ENCODE results near the gene SLC2A8. TPM values are rescaled to one million over a fixed set of nuclear protein-coding genes. Genes with fewer than 3 reads are reported as not detected.

The SLC2A8 gene
- total RNA-seq, 1 experiment from 2014 or later = 37.4 TPM

- Mint-ChIP-seq H3K27me3 (ENCODE audit: low read depth) (no peaks in the 10 kb centered on the region), H3K4me1 (peaks cover 27% of the 10 kb centered on the region), H3K4me3 (no peak overlapping the region), H3K9me3 (no peaks in the 10 kb centered on the region), H3K27ac (peak overlapping the region; percentile 99), H3K36me3 (peaks cover 87% of the 10 kb centered on the region)
- ChIA-PET CTCF (interaction anchor here (0.5 to 1.7 kb wide), 4 partner anchors 9 to 671 kb away, joined by 3 to 4 read pairs (median 4); partner anchors contain the start of gene SLC2A8), POLR2A (interaction anchor here (0.9 kb wide), 1 partner anchor 23 kb away, joined by 3 read pairs; the partner anchor contains the start of gene ZNF79)
- no peak for ATAC-seq
- DNase-seq (ENCODE audit: low spot score) = no peak
- no peak for TF ChIP-seq HMGA2 (CRISPR knock-in tag; IDR thresholded peaks at IDR 0.05)
- no peak for TF ChIP-seq CREM (CRISPR knock-in tag; IDR thresholded peaks at IDR 0.05)
- TF ChIP-seq MLX (CRISPR knock-in tag; IDR thresholded peaks at IDR 0.05) = no peak; the same call in 1 of the 2 replicates
- TF ChIP-seq ZSCAN18 (CRISPR knock-in tag; IDR thresholded peaks at IDR 0.05) = no peak
- no peak for TF ChIP-seq FOXP4 (CRISPR knock-in tag; IDR thresholded peaks at IDR 0.05)
- TF ChIP-seq ZNF671 (CRISPR knock-in tag; IDR thresholded peaks at IDR 0.05) = peak; percentile 18
- no peak for TF ChIP-seq E2F1 (CRISPR knock-in tag; IDR thresholded peaks at IDR 0.05)
- peak; percentile 63; the same call in 1 of the 2 replicates for TF ChIP-seq ZMAT4 (CRISPR knock-in tag; IDR thresholded peaks at IDR 0.05)
- no peak for TF ChIP-seq EMX1 (CRISPR knock-in tag; IDR thresholded peaks at IDR 0.05)
- no peak for TF ChIP-seq GABPB1 (CRISPR knock-in tag; IDR thresholded peaks at IDR 0.05)
- TF ChIP-seq JAZF1 (CRISPR knock-in tag; IDR thresholded peaks at IDR 0.05) = no peak
- no peak for TF ChIP-seq E2F5 (CRISPR knock-in tag; IDR thresholded peaks at IDR 0.05)
- no peak for TF ChIP-seq ATF3 (CRISPR knock-in tag; conservative IDR thresholded peaks at IDR 0.05)
- no peak for TF ChIP-seq FOXJ3 (CRISPR knock-in tag; IDR thresholded peaks at IDR 0.05; ENCODE audit: borderline replicate concordance)
- TF ChIP-seq KAT7 (CRISPR knock-in tag; IDR thresholded peaks at IDR 0.05; ENCODE audit: borderline replicate concordance) = no peak
- TF ChIP-seq PREB (CRISPR knock-in tag; IDR thresholded peaks at IDR 0.05; ENCODE audit: borderline replicate concordance) = no peak
- no peak for TF ChIP-seq ZNF219 (CRISPR knock-in tag; IDR thresholded peaks at IDR 0.05; ENCODE audit: borderline replicate concordance)
- TF ChIP-seq IRF2 (CRISPR knock-in tag; IDR thresholded peaks at IDR 0.05; ENCODE audit: borderline replicate concordance, low read depth) = no peak
- TF ChIP-seq ZNF532 (CRISPR knock-in tag; IDR thresholded peaks at IDR 0.05; ENCODE audit: borderline replicate concordance) = no peak
- no peak for TF ChIP-seq ZNF263 (CRISPR knock-in tag; IDR thresholded peaks at IDR 0.05; ENCODE audit: low read depth)
- TF ChIP-seq NFYB (CRISPR knock-in tag; conservative IDR thresholded peaks at IDR 0.05; ENCODE audit: low read depth) = no peak
- TF ChIP-seq GTF2I (CRISPR knock-in tag; conservative IDR thresholded peaks at IDR 0.05) = no peak
- TF ChIP-seq ATF2 (CRISPR knock-in tag; IDR thresholded peaks at IDR 0.05; ENCODE audit: borderline replicate concordance, low read depth) = no peak
Observed at GRCh38 chr9:127446713-127447415, 49.9 kb downstream of the SLC2A8 start.

All from WTC11 (cell line).